Fibroblast of lung (primary cell): ENCODE results near the gene RASA3.

Experiments
- EZH2 ChIP-seq: IDR thresholded peaks from 2 replicates; pipeline ENCODE4 v1.5.1; 2012; ENCODE audit warnings: low read length, control low read depth, mild to moderate bottlenecking; ENCODE audit errors: missing control alignments
- TF ChIP-seq, protein P1 (sequence below), 2 donors: IDR thresholded peaks in 1 of 2; conservative IDR thresholded peaks in 1 of 2; 1 replicate in 1 of 2; 2 replicates in 1 of 2; pipeline ENCODE4 v1.5.1; 2011 to 2012; ENCODE audit warnings: low read length in 2 of 2, control low read depth in 1 of 2, inconsistent platforms in 1 of 2, low read depth in 1 of 2, mild to moderate bottlenecking in 1 of 2

DNA sequence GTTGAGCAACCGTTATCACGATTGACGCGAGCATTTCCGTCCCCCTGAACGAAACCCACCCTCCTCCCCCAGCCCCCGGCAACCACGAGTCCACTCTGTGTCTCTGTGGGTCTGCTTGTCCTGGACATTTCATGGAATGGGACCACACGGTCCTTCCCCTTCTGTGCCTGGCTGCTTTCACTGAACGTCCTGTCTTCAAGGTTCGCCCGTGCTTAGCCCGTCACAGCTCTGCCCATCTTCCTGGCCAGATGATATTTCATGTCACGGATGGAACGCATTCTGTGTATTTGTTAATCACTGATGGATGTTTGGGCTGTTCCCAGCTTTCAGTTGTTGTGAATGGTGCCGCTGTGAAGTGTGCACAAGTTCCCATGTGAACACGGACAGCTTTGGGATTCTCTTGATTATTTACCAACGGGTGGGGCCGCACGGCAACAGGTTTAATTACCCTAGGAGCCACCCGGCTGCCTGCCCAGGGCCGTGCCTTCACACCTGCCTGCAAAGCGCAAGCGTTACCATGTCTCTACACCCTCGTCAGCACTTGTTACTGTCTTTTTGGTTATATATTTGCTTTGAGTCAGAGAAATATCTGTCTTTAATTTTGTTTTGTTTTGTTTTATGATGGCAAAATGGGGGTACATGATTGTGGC is 42.5 kb downstream of the RASA3 start:
- TF ChIP-seq, protein P1, sequence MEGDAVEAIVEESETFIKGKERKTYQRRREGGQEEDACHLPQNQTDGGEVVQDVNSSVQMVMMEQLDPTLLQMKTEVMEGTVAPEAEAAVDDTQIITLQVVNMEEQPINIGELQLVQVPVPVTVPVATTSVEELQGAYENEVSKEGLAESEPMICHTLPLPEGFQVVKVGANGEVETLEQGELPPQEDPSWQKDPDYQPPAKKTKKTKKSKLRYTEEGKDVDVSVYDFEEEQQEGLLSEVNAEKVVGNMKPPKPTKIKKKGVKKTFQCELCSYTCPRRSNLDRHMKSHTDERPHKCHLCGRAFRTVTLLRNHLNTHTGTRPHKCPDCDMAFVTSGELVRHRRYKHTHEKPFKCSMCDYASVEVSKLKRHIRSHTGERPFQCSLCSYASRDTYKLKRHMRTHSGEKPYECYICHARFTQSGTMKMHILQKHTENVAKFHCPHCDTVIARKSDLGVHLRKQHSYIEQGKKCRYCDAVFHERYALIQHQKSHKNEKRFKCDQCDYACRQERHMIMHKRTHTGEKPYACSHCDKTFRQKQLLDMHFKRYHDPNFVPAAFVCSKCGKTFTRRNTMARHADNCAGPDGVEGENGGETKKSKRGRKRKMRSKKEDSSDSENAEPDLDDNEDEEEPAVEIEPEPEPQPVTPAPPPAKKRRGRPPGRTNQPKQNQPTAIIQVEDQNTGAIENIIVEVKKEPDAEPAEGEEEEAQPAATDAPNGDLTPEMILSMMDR (conservative IDR thresholded peaks at IDR 0.05 in 1 of 2, IDR thresholded peaks at IDR 0.05 in 1 of 2; ENCODE audit: low read depth in 1 of 2, low read length in 2 of 2) = no peak
- no peak for TF ChIP-seq EZH2
